OCI-LY1 (cell line): ENCODE results near the gene CKMT2.

Experiments used
- H2AFZ ChIP-seq: fragments of 200-600 bp; sonication (generic), shearing (Covaris generic); 2 replicates; pipeline ENCODE4 v1.6.0; 2014; ENCODE audit warnings: antibody characterized with exemption, mild to moderate bottlenecking, low read length
- H3F3A ChIP-seq: fragments of 200-600 bp; sonication (generic), shearing (Covaris generic); 2 replicates; pipeline ENCODE4 v1.6.0; 2014; ENCODE audit warnings: mild to moderate bottlenecking, antibody characterized with exemption, low read length, moderate library complexity; ENCODE audit not compliant: insufficient read depth
- H3K27ac ChIP-seq: fragments of 200-600 bp; sonication (generic); 2 replicates; pipeline ENCODE4 v1.5.1; 2014; ENCODE audit warnings: low read length, mixed run types, mild to moderate bottlenecking, low read depth; ENCODE audit not compliant: poor library complexity, severe bottlenecking
- H3K27me3 ChIP-seq: fragments of 200-600 bp; sonication (generic); 2 replicates; pipeline ENCODE4 v1.6.0; 2014; ENCODE audit warnings: antibody characterized with exemption, mild to moderate bottlenecking, low read length, moderate library complexity; ENCODE audit not compliant: insufficient read depth
- H3K36me3 ChIP-seq: fragments of 200-600 bp; sonication (generic); 2 replicates; pipeline ENCODE4 v1.6.1; 2014; ENCODE audit warnings: mild to moderate bottlenecking, antibody characterized with exemption, low read length, moderate library complexity, mixed read lengths; ENCODE audit not compliant: insufficient read depth
- H3K4me1 ChIP-seq: fragments of 200-600 bp; sonication (generic); 2 replicates; pipeline ENCODE4 v1.5.1; 2014; ENCODE audit warnings: mild to moderate bottlenecking, low read length, moderate library complexity; ENCODE audit not compliant: insufficient read depth, severe bottlenecking
- H3K4me2 ChIP-seq: fragments of 200-600 bp; sonication (generic), shearing (Covaris generic); 2 replicates; pipeline ENCODE4 v1.6.1; 2014; ENCODE audit warnings: low read length
- H3K4me3 ChIP-seq: fragments of 200-600 bp; sonication (generic); 2 replicates; pipeline ENCODE4 v1.5.1; 2014; ENCODE audit warnings: low read length, low read depth, mild to moderate bottlenecking, mixed read lengths; ENCODE audit not compliant: poor library complexity, severe bottlenecking
- H3K79me2 ChIP-seq: fragments of 200-600 bp; shearing (Covaris generic); 2 replicates; pipeline ENCODE4 v1.6.1; 2016; ENCODE audit warnings: mixed run types, low read length, mixed read lengths; ENCODE audit not compliant: insufficient read depth
- H3K9ac ChIP-seq: fragments of 200-600 bp; sonication (generic), shearing (Covaris generic); 2 replicates; pipeline ENCODE4 v1.6.1; 2014; ENCODE audit warnings: mild to moderate bottlenecking, low read length, mixed read lengths
- H3K9me2 ChIP-seq: fragments of 200-600 bp; sonication (generic), shearing (Covaris generic); 2 replicates; pipeline ENCODE4 v1.6.1; 2014; ENCODE audit warnings: low read depth, mild to moderate bottlenecking, low read length, mixed read lengths
- H3K9me3 ChIP-seq: fragments of 200-600 bp; shearing (Covaris generic); 2 replicates; pipeline ENCODE4 v1.6.1; 2014; ENCODE audit warnings: low read length, mixed read lengths
- H4K20me1 ChIP-seq: fragments of 200-600 bp; sonication (generic), shearing (Covaris generic); 2 replicates; pipeline ENCODE4 v1.6.0; 2016; ENCODE audit warnings: mild to moderate bottlenecking, low read length; ENCODE audit not compliant: insufficient read depth
- CTCF ChIP-seq: fragments of 200-600 bp; sonication (generic), shearing (Covaris generic); IDR thresholded peaks from 2 replicates; pipeline ENCODE4 v1.5.1; 2017; ENCODE audit warnings: mild to moderate bottlenecking, antibody characterized with exemption, low read length, moderate library complexity, mixed read lengths
- EZH2 ChIP-seq: fragments of 200-600 bp; sonication (generic), shearing (Covaris generic); IDR thresholded peaks from 2 replicates; pipeline ENCODE4 v1.8.0; 2017; ENCODE audit warnings: borderline replicate concordance, mixed run types, mild to moderate bottlenecking, antibody characterized with exemption, low read length, moderate library complexity, mixed read lengths

The CKMT2 gene

GRCh38 chr5:81187885-81188284 is 45.2 kb upstream of the CKMT2 start:
- Histone ChIP-seq H3K9me2 (no peaks in the 10 kb centered on the region), H3K79me2 (no peaks in the 10 kb centered on the region), H3F3A (no peaks in the 10 kb centered on the region), H3K9me3 (no peaks in the 10 kb centered on the region), H4K20me1 (no peaks in the 10 kb centered on the region), H2AFZ (no peak overlapping the region), H3K27ac (no peak overlapping the region), H3K4me1 (no peaks in the 10 kb centered on the region), H3K27me3 (no peaks in the 10 kb centered on the region), H3K36me3 (no peaks in the 10 kb centered on the region), H3K4me3 (no peak overlapping the region), H3K9ac (no peak overlapping the region), H3K4me2 (no peak overlapping the region)
- TF ChIP-seq CTCF, result no peak

GRCh38 chr5:81188962-81189361 is 44.2 kb upstream of the CKMT2 start:
- no peak overlapping the region for H3K9ac ChIP-seq
- H3K9me2 ChIP-seq, result no peaks in the 10 kb centered on the region
- no peaks in the 10 kb centered on the region for H3K27me3 ChIP-seq
- H3K4me3 ChIP-seq, result no peak overlapping the region
- H4K20me1 ChIP-seq, result no peaks in the 10 kb centered on the region
- no peaks in the 10 kb centered on the region for H3K36me3 ChIP-seq
- no peaks in the 10 kb centered on the region for H3K79me2 ChIP-seq
- no peaks in the 10 kb centered on the region for H3F3A ChIP-seq
- no peak overlapping the region for H3K27ac ChIP-seq
- H2AFZ ChIP-seq, result no peak overlapping the region
- TF ChIP-seq CTCF (no peak), EZH2 (no peak)
- H3K4me2 ChIP-seq, result no peak overlapping the region
- H3K9me3 ChIP-seq, result no peaks in the 10 kb centered on the region
- no peaks in the 10 kb centered on the region for H3K4me1 ChIP-seq

- Histone ChIP-seq H3K36me3 (no peaks in the 10 kb centered on the region), H3K4me2 (no peak overlapping the region), H3K27me3 (no peaks in the 10 kb centered on the region), H3K9me3 (no peaks in the 10 kb centered on the region), H3K27ac (no peak overlapping the region), H3F3A (no peaks in the 10 kb centered on the region), H3K4me1 (peaks cover 3% of the 10 kb centered on the region), H3K9ac (no peak overlapping the region), H3K79me2 (no peaks in the 10 kb centered on the region), H3K9me2 (no peaks in the 10 kb centered on the region), H4K20me1 (no peaks in the 10 kb centered on the region), H2AFZ (no peak overlapping the region), H3K4me3 (no peak overlapping the region)
- TF ChIP-seq CTCF (no peak), EZH2 (no peak)
These were observed 43.1 kb upstream of the CKMT2 start for GRCh38 chr5:81189875-81190498.
